Liver (tissue), 9 donors: ENCODE data around the gene RAD23B. TPM values are rescaled to one million over a fixed set of nuclear protein-coding genes. Genes with fewer than 3 reads are reported as not detected.

Source experiments
- DNase-seq: peaks from one replicate; pipeline ENCODE4 v3.0.0-alpha.2; 2017; ENCODE audit warnings: low spot score
- H3K27ac ChIP-seq, 2 donors: one replicate each; pipeline ENCODE4 v1.7.0; 2013; ENCODE audit warnings: inconsistent platforms in 2 of 2, low read length in 2 of 2, control low read depth in 1 of 2, low read depth in 1 of 2, mild to moderate bottlenecking in 1 of 2
- H3K27me3 ChIP-seq, 4 donors: one replicate each; pipeline versions ENCODE4 v1.6.1 to v1.7.0; 2013; ENCODE audit warnings: low read length in 3 of 4, inconsistent platforms in 1 of 4, mild to moderate bottlenecking in 1 of 4, moderate library complexity in 1 of 4; ENCODE audit not compliant: control insufficient read depth in 4 of 4, insufficient read depth in 4 of 4
- H3K36me3 ChIP-seq, 4 donors: one replicate each; pipeline versions ENCODE4 v1.6.1 to v1.7.0; 2013; ENCODE audit warnings: low read length in 3 of 4, mild to moderate bottlenecking in 3 of 4, low read depth in 1 of 4, moderate library complexity in 1 of 4; ENCODE audit not compliant: control insufficient read depth in 4 of 4, insufficient read depth in 3 of 4
- H3K4me1 ChIP-seq, 4 donors: one replicate each; pipeline versions ENCODE4 v1.6.1 to v1.7.0; 2013; ENCODE audit warnings: low read length in 3 of 4, mild to moderate bottlenecking in 3 of 4, moderate library complexity in 1 of 4; ENCODE audit not compliant: control insufficient read depth in 4 of 4, insufficient read depth in 4 of 4
- H3K4me3 ChIP-seq, 3 donors: one replicate each; pipeline versions ENCODE4 v1.6.1 to v1.7.0; 2013; ENCODE audit warnings: low read length in 3 of 3, control low read depth in 1 of 3, low read depth in 1 of 3, mild to moderate bottlenecking in 1 of 3
- H3K9ac ChIP-seq, 2 donors: one replicate each; pipeline ENCODE4 v1.7.0; 2013; ENCODE audit warnings: low read length in 2 of 2, mild to moderate bottlenecking in 2 of 2, moderate library complexity in 2 of 2, control low read depth in 1 of 2, low read depth in 1 of 2
- H3K9me3 ChIP-seq, 4 donors: one replicate each; pipeline versions ENCODE4 v1.6.1 to v1.7.0; 2013; ENCODE audit warnings: low read length in 3 of 4; ENCODE audit not compliant: control insufficient read depth in 4 of 4
- EGR1 ChIP-seq, 2 donors: IDR thresholded peaks; 2 replicates each; pipeline ENCODE4 v1.6.1; 2016 to 2018; ENCODE audit warnings: antibody characterized with exemption in 2 of 2, low read depth in 2 of 2
- FOXA1 ChIP-seq: IDR thresholded peaks from 2 replicates; pipeline ENCODE4 v1.6.1; 2016; ENCODE audit warnings: antibody characterized with exemption
- FOXA2 ChIP-seq: IDR thresholded peaks from 2 replicates; pipeline ENCODE4 v1.6.1; 2016; ENCODE audit warnings: antibody characterized with exemption
- GABPA ChIP-seq, 2 donors: IDR thresholded peaks in 1 of 2; conservative IDR thresholded peaks in 1 of 2; 2 replicates each; pipeline ENCODE4 v1.6.1; 2016; ENCODE audit warnings: antibody characterized with exemption in 2 of 2, mild to moderate bottlenecking in 1 of 2, moderate library complexity in 1 of 2
- HNF4A ChIP-seq, 2 donors: conservative IDR thresholded peaks; 2 replicates each; pipeline ENCODE4 v1.6.1; 2016; ENCODE audit warnings: antibody characterized with exemption in 2 of 2, mild to moderate bottlenecking in 2 of 2
- HNF4G ChIP-seq: IDR thresholded peaks from 2 replicates; pipeline ENCODE4 v1.6.1; 2016; ENCODE audit warnings: antibody characterized with exemption
- JUND ChIP-seq, 2 donors: IDR thresholded peaks; 2 replicates each; pipeline ENCODE4 v1.6.1; 2016; ENCODE audit warnings: antibody characterized with exemption in 2 of 2
- NR2F2 ChIP-seq: IDR thresholded peaks from 2 replicates; pipeline ENCODE4 v1.6.1; 2016; ENCODE audit warnings: antibody characterized with exemption
- RAD21 ChIP-seq, 2 donors: IDR thresholded peaks; 2 replicates each; pipeline ENCODE4 v1.6.1; 2016; ENCODE audit warnings: antibody characterized with exemption in 2 of 2, mild to moderate bottlenecking in 2 of 2
- RXRA ChIP-seq, 2 donors: IDR thresholded peaks; 2 replicates each; pipeline ENCODE4 v1.6.1; 2017 to 2018; ENCODE audit warnings: antibody characterized with exemption in 2 of 2, mild to moderate bottlenecking in 1 of 2
- SP1 ChIP-seq: IDR thresholded peaks from 2 replicates; pipeline ENCODE4 v1.6.1; 2018; ENCODE audit warnings: antibody characterized with exemption, mild to moderate bottlenecking
- TAF1 ChIP-seq: conservative IDR thresholded peaks from 2 replicates; pipeline ENCODE4 v1.6.1; 2016; ENCODE audit warnings: antibody characterized with exemption, mild to moderate bottlenecking
- WGBS: extraction: QIAGEN DNeasy Blood & Tissue Kit; methylation state at CpG from one replicate; pipeline ENCODE4 v1.1.7; 2013; 5-methylcytosine and 5-hydroxymethylcytosine counted together
- polyA plus RNA-seq, 2 donors: library from polyadenylated mRNA; stranded (reverse) in 1 of 2; unstranded in 1 of 2; fragments of 200-250 nt in 1 of 2; fragments of >200 nt in 1 of 2; fragmentation: Nextera tagmentation in 1 of 2; extraction: Ambion mirVana in 1 of 2; gene quantifications; one replicate each; pipeline versions ENCODE4 v1.2.1 to v1.2.3, GENCODE V29; 2013 to 2015
- total RNA-seq, 2 donors: library from RNA; depleted of rRNA; stranded (reverse); fragments of >200 nt; gene quantifications; one replicate each; pipeline ENCODE4 v1.2.3, GENCODE V29; 2014
- TF ChIP-seq, protein P1 (sequence below): IDR thresholded peaks from 2 replicates; pipeline ENCODE4 v1.6.1; 2016; ENCODE audit warnings: antibody characterized with exemption, mild to moderate bottlenecking
- TF ChIP-seq, protein P2 (sequence below): IDR thresholded peaks from 2 replicates; pipeline ENCODE4 v1.6.1; 2016; ENCODE audit warnings: antibody characterized with exemption
- TF ChIP-seq, protein P3 (sequence below): IDR thresholded peaks from 2 replicates; pipeline ENCODE4 v1.6.1; 2016; ENCODE audit warnings: antibody characterized with exemption
- TF ChIP-seq, protein P4 (sequence below): IDR thresholded peaks from 2 replicates; pipeline ENCODE4 v1.6.1; 2016; ENCODE audit warnings: antibody characterized with exemption
- donor health status: healthy.
- donor health status: healthy.
- donor health status: healthy.
- donor health status: healthy.
- donor health status: healthy.

RAD23B gene
- total and polyA plus RNA-seq, 4 donors, result 13.6 to 101 (median 61.6) TPM

DNA sequence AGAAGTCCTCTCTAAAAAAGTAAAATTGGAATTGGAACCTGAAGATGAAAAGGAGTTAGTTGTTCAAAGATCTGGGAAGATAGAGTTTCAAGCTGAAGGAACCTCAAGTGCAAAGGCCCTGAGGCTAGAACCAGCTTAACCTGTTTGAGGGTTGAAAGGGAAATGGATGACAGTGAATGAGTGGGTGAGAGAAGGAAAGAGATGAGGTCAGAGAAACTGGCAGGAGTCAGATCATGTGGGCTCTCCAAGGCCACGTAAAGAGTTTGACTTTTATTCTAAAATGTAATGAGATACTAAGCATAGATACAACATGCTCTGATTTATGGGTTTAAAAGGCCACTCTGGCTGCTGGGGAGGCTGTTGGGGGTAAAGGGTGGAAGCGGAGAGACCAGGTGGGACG, 2.5 kb upstream of the RAD23B start:
- TF ChIP-seq FOXA2 (no peak), HNF4G (no peak), GABPA (IDR thresholded peaks at IDR 0.05 in 1 of 2, conservative IDR thresholded peaks at IDR 0.05 in 1 of 2) (no peak), SP1 (no peak), EGR1 (IDR thresholded peaks at IDR 0.05; ENCODE audit: low read depth in 2 of 2) (no peak), NR2F2 (no peak), HNF4A (conservative IDR thresholded peaks at IDR 0.05) (no peak), RXRA (IDR thresholded peaks at IDR 0.05) (no peak), FOXA1 (no peak), TAF1 (no peak), JUND (IDR thresholded peaks at IDR 0.05) (no peak)
- TF ChIP-seq, protein P1, sequence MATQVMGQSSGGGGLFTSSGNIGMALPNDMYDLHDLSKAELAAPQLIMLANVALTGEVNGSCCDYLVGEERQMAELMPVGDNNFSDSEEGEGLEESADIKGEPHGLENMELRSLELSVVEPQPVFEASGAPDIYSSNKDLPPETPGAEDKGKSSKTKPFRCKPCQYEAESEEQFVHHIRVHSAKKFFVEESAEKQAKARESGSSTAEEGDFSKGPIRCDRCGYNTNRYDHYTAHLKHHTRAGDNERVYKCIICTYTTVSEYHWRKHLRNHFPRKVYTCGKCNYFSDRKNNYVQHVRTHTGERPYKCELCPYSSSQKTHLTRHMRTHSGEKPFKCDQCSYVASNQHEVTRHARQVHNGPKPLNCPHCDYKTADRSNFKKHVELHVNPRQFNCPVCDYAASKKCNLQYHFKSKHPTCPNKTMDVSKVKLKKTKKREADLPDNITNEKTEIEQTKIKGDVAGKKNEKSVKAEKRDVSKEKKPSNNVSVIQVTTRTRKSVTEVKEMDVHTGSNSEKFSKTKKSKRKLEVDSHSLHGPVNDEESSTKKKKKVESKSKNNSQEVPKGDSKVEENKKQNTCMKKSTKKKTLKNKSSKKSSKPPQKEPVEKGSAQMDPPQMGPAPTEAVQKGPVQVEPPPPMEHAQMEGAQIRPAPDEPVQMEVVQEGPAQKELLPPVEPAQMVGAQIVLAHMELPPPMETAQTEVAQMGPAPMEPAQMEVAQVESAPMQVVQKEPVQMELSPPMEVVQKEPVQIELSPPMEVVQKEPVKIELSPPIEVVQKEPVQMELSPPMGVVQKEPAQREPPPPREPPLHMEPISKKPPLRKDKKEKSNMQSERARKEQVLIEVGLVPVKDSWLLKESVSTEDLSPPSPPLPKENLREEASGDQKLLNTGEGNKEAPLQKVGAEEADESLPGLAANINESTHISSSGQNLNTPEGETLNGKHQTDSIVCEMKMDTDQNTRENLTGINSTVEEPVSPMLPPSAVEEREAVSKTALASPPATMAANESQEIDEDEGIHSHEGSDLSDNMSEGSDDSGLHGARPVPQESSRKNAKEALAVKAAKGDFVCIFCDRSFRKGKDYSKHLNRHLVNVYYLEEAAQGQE, result no peak
- TF ChIP-seq, protein P2, sequence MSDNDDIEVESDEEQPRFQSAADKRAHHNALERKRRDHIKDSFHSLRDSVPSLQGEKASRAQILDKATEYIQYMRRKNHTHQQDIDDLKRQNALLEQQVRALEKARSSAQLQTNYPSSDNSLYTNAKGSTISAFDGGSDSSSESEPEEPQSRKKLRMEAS, result no peak
- Histone ChIP-seq H3K36me3 (no peaks in the 10 kb centered on the region), H3K27ac (peak overlapping the region; percentile 32 to 78), H3K4me1 (peaks cover 5 to 20% (median 14%) of the 10 kb centered on the region in 4 donors), H3K9ac (no peak overlapping the region), H3K9me3 (no peaks in the 10 kb centered on the region), H3K4me3 (no peak overlapping the region), H3K27me3 (no peaks in the 10 kb centered on the region)
- DNase-seq, result no peak
- WGBS, result 93% methylated on average over 3 of the region's 3 CpGs

DNA sequence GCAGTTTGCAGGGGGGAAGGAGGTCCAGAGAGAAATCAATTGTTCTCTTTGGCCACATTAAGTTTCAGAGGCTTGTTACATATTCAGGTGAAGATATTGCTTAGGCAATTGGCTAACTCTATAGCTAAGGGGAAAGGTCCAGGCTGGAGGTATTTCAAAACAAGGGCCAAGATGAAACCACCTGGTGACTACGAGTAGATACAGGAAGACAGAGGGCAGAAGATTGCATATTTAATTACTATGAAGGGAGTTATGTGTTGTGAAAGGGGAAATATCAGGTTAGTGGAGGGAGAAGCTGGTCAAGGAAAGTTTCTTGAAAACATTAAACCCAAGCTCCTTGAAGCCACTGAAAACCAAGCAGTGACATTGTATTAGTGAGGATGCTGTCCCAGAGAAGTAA, 1.9 kb upstream of the RAD23B start:
- TF ChIP-seq RXRA (IDR thresholded peaks at IDR 0.05), result peak in 1 of 2 donors; percentile 29
- no peak for TF ChIP-seq NR2F2
- no peak for TF ChIP-seq TAF1
- TF ChIP-seq RAD21 (IDR thresholded peaks at IDR 0.05), result peak in 1 of 2 donors; percentile 23
- TF ChIP-seq JUND (IDR thresholded peaks at IDR 0.05), result peak in 1 of 2 donors; percentile 12
- peak; percentile 64 for TF ChIP-seq HNF4A (conservative IDR thresholded peaks at IDR 0.05)
- TF ChIP-seq SP1, result no peak
- TF ChIP-seq GABPA (IDR thresholded peaks at IDR 0.05 in 1 of 2, conservative IDR thresholded peaks at IDR 0.05 in 1 of 2), result no peak
- H3K36me3 ChIP-seq, result no peaks in the 10 kb centered on the region
- 21% methylated on average over 1 of the region's 1 CpG for WGBS
- H3K9ac ChIP-seq, result no peak overlapping the region
- no peak overlapping the region for H3K4me3 ChIP-seq
- peak overlapping the region; percentile 78 to 83 for H3K27ac ChIP-seq
- DNase-seq, result no peak
- H3K27me3 ChIP-seq, result no peaks in the 10 kb centered on the region
- peaks cover 5 to 24% (median 18%) of the 10 kb centered on the region in 4 donors for H3K4me1 ChIP-seq
- H3K9me3 ChIP-seq, result no peaks in the 10 kb centered on the region

DNA sequence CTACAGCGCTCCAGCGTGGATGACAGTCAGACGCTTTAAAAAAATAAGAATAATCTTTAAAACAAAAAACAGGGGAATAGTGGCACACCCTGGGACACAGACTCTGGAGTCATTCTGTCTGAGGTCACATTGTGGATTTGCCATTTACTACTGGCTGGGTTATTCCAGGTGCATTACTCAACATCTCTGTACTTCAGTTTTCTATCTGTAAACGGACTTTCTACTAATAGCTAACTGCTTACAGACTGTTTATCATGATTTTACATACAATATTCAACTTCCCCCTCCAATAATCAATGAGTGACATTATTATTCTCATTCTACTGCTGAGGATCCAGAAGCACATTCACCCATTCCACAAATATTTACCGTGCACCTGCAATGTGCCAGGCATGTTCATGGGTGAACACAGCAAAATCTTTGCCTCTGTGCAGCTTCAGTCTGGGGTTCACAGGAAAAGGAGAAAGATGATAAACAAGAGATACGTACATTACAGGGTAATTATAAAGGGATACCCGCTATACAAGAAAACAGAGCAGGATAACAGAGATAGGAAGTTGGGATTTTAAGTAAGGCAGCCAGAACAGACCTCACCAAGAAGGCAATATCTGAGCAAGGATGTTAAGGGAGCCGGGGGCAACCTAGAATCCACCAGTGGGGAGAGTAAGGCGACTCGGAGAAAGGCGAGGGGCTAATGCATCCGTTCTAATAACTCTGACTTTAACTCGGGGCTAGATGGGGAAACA, 984 bp upstream of the RAD23B start:
- no peaks in the 10 kb centered on the region for H3K36me3 ChIP-seq
- peaks cover 9 to 29% (median 22%) of the 10 kb centered on the region in 4 donors for H3K4me1 ChIP-seq
- H3K27me3 ChIP-seq, result no peaks in the 10 kb centered on the region
- peak overlapping the region; percentile 48 to 79 (median 57) for H3K4me3 ChIP-seq
- peak; percentile 36 for DNase-seq
- no peaks in the 10 kb centered on the region for H3K9me3 ChIP-seq
- TF ChIP-seq NR2F2 (no peak), EGR1 (IDR thresholded peaks at IDR 0.05; ENCODE audit: low read depth in 2 of 2) (no peak), RXRA (IDR thresholded peaks at IDR 0.05) (peak; percentile 1 to 23), HNF4A (conservative IDR thresholded peaks at IDR 0.05) (peak; percentile 45 to 48), FOXA2 (no peak), FOXA1 (no peak), SP1 (peak; percentile 68), JUND (IDR thresholded peaks at IDR 0.05) (peak in 1 of 2 donors; percentile 29)
- TF ChIP-seq, protein P3, sequence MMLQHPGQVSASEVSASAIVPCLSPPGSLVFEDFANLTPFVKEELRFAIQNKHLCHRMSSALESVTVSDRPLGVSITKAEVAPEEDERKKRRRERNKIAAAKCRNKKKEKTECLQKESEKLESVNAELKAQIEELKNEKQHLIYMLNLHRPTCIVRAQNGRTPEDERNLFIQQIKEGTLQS, result no peak
- TF ChIP-seq, protein P4, sequence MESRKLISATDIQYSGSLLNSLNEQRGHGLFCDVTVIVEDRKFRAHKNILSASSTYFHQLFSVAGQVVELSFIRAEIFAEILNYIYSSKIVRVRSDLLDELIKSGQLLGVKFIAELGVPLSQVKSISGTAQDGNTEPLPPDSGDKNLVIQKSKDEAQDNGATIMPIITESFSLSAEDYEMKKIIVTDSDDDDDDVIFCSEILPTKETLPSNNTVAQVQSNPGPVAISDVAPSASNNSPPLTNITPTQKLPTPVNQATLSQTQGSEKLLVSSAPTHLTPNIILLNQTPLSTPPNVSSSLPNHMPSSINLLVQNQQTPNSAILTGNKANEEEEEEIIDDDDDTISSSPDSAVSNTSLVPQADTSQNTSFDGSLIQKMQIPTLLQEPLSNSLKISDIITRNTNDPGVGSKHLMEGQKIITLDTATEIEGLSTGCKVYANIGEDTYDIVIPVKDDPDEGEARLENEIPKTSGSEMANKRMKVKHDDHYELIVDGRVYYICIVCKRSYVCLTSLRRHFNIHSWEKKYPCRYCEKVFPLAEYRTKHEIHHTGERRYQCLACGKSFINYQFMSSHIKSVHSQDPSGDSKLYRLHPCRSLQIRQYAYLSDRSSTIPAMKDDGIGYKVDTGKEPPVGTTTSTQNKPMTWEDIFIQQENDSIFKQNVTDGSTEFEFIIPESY, result no peak
- TF ChIP-seq, protein P1, result no peak
- peak overlapping the region; percentile 78 to 83 for H3K27ac ChIP-seq
- 23% methylated on average over 13 of the region's 13 CpGs for WGBS
- peak overlapping the region; percentile 62 to 87 for H3K9ac ChIP-seq
